Measurements from ENCODE around the gene PLEKHH2. TPM values are rescaled to one million over a fixed set of nuclear protein-coding genes. Genes with fewer than 3 reads are reported as not detected.

PLEKHH2 gene
- total and polyA plus RNA-seq, 11 donors = 0.10 to 6.5 (median 1.2) TPM

- DNase-seq (peak in 4 of 5 donors; percentile 55 to 67 (median 64)), ATAC-seq (peak; percentile 79 to 93 (median 90))
- H3K4me3 ChIP-seq = no peak overlapping the region
- intact Hi-C loops (cut with DNase I) = loop anchor here in 3 of 10 donors (10.0 kb wide), 3 partner anchors 153 to 263 kb away; partner anchors contain the start of gene DYNC2LI1 (in 1 of the 3)
- H3K27ac ChIP-seq = no peak overlapping the region
- peaks cover 0 to 2% (median 0%) of the 10 kb centered on the region in 12 donors for H3K4me1 ChIP-seq
- 66 to 67% (median 67%) methylated on average over 14 of the region's 14 CpGs for WGBS, 4 donors
- H3K36me3 ChIP-seq = no peaks in the 10 kb centered on the region
- H3K9me3 ChIP-seq = no peaks in the 10 kb centered on the region
- TF ChIP-seq, protein P1, sequence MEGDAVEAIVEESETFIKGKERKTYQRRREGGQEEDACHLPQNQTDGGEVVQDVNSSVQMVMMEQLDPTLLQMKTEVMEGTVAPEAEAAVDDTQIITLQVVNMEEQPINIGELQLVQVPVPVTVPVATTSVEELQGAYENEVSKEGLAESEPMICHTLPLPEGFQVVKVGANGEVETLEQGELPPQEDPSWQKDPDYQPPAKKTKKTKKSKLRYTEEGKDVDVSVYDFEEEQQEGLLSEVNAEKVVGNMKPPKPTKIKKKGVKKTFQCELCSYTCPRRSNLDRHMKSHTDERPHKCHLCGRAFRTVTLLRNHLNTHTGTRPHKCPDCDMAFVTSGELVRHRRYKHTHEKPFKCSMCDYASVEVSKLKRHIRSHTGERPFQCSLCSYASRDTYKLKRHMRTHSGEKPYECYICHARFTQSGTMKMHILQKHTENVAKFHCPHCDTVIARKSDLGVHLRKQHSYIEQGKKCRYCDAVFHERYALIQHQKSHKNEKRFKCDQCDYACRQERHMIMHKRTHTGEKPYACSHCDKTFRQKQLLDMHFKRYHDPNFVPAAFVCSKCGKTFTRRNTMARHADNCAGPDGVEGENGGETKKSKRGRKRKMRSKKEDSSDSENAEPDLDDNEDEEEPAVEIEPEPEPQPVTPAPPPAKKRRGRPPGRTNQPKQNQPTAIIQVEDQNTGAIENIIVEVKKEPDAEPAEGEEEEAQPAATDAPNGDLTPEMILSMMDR (IDR thresholded peaks at IDR 0.05) = peak; percentile 71 to 86 (median 77)
- TF ChIP-seq POLR2A (IDR thresholded peaks at IDR 0.05) = no peak
- H3K27me3 ChIP-seq = no peaks in the 10 kb centered on the region
Measured at GRCh38 chr2:43611987-43612894, 24.8 kb upstream of the PLEKHH2 start.

DNA sequence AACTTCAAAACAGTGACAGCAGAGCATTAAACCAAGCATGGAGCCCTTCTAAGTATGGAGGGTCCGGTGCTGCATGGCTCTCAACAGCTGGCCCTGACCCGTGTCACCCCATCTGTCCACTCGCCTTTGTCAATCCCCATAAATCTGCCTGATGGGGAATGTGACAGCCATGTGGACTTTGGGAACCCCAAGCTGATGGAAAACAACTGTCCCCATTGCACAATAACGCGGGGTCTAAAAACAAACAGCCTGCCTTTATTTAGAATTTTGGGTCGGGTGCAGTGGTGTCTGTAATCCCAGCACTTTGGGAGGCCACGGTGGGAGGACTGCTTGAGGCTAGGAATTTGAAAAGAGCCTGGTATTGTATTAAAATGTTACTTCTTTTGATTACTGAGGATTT is 24.1 kb upstream of the PLEKHH2 start:
- DNase-seq (no peak), ATAC-seq (no peak)
- H3K27ac ChIP-seq = no peak overlapping the region
- peaks cover 0 to 2% (median 0%) of the 10 kb centered on the region in 12 donors for H3K4me1 ChIP-seq
- no peaks in the 10 kb centered on the region for H3K27me3 ChIP-seq
- H3K4me3 ChIP-seq = no peak overlapping the region
- H3K36me3 ChIP-seq = no peaks in the 10 kb centered on the region
- intact Hi-C loops (cut with DNase I) = loop anchor here in 3 of 10 donors (10.0 kb wide), 3 partner anchors 152 to 262 kb away; partner anchors contain the start of gene DYNC2LI1 (in 1 of the 3)
- 76 to 85% (median 84%) methylated on average over 7 of the region's 7 CpGs for WGBS, 4 donors
- TF ChIP-seq, protein P1 (IDR thresholded peaks at IDR 0.05) = no peak
- no peak for TF ChIP-seq POLR2A (IDR thresholded peaks at IDR 0.05)
- H3K9me3 ChIP-seq = no peaks in the 10 kb centered on the region

GRCh38 chr2:43616967-43617680 is 19.9 kb upstream of the PLEKHH2 start:
- Histone ChIP-seq H3K36me3 (no peaks in the 10 kb centered on the region), H3K4me1 (peaks cover 0 to 2% (median 0%) of the 10 kb centered on the region in 12 donors), H3K27me3 (peaks cover 0 to 4% (median 0%) of the 10 kb centered on the region in 9 donors), H3K4me3 (no peak overlapping the region), H3K27ac (no peak overlapping the region), H3K9me3 (no peaks in the 10 kb centered on the region)
- ATAC-seq = no peak
- intact Hi-C loops (cut with DNase I) = loop anchor here in 3 of 10 donors (10.0 kb wide), 3 partner anchors 148 to 258 kb away; partner anchors contain the start of gene DYNC2LI1 (in 1 of the 3)
- DNase-seq = no peak
- WGBS, 4 donors = 73 to 79% (median 74%) methylated on average over 5 of the region's 5 CpGs
- TF ChIP-seq, protein P1 (IDR thresholded peaks at IDR 0.05) = no peak
- no peak for TF ChIP-seq POLR2A (IDR thresholded peaks at IDR 0.05)
